ENCODE measurements around the gene STXBP3. TPM values are rescaled to one million over a fixed set of nuclear protein-coding genes. Genes with fewer than 3 reads are reported as not detected.

Gene STXBP3
- total and polyA plus RNA-seq, 2 donors (not counting 3 experiments of a cell fraction or from before 2014, with no cell fraction given): 9.4 to 44.1 TPM

GRCh38 chr1:108716437-108717230 is 29.8 kb upstream of the STXBP3 start:
- no peaks in the 10 kb centered on the region for H3K9me3 ChIP-seq (replicated peaks; ENCODE audit: control insufficient read depth, insufficient read depth, low read length)
- no peaks in the 10 kb centered on the region for H3K27me3 ChIP-seq (ENCODE audit: control insufficient read depth in 2 of 2, insufficient read depth in 2 of 2, low read length in 2 of 2)
- CTCF ChIA-PET: interaction anchor here (1.1 to 1.5 kb wide), 3 partner anchors 12 to 28 kb away, joined by 4 to 7 read pairs (median 4); partner anchors contain the start of gene PRPF38B
- no peak overlapping the region for H3K4me2 ChIP-seq (ENCODE audit: insufficient read depth, low read length)
- no peaks in the 10 kb centered on the region for H3K36me3 ChIP-seq (ENCODE audit: control insufficient read depth in 2 of 2, extremely low read depth in 1 of 2, insufficient read depth in 2 of 2, low read length in 2 of 2)
- H3K4me3 ChIP-seq (replicated peaks in 1 of 3; ENCODE audit: insufficient read depth in 1 of 3, low read depth in 1 of 3, low read length in 3 of 3): no peak overlapping the region
- TF ChIP-seq FOS (IDR thresholded peaks at IDR 0.05; ENCODE audit: borderline replicate concordance, insufficient read depth, low read length) (no peak), POLR2AphosphoS5 (IDR thresholded peaks at IDR 0.05; ENCODE audit: insufficient read depth, low read depth, low read length) (no peak), CTCF (IDR thresholded peaks at IDR 0.05; ENCODE audit: extremely low read depth in 1 of 2, insufficient read depth in 1 of 2, low read depth in 1 of 2, low read length in 2 of 2) (no peak), POLR2A (IDR thresholded peaks at IDR 0.05; ENCODE audit: low read depth, low read length) (no peak), MAX (IDR thresholded peaks at IDR 0.05; ENCODE audit: insufficient read depth, insufficient read length) (no peak), EZH2 (IDR thresholded peaks at IDR 0.05; ENCODE audit: borderline replicate concordance, low read depth, low read length, severe bottlenecking) (no peak), GATA2 (IDR thresholded peaks at IDR 0.05; ENCODE audit: insufficient read depth, insufficient read length, low read depth, low read length) (no peak), MYC (IDR thresholded peaks at IDR 0.05; ENCODE audit: low read depth, low read length) (no peak), JUN (IDR thresholded peaks at IDR 0.05; ENCODE audit: borderline replicate concordance, insufficient read depth, insufficient read length, low read depth) (no peak)
- no peak overlapping the region for H2AFZ ChIP-seq (ENCODE audit: low read depth, low read length)
- DNase-seq (ENCODE audit: low read depth, low spot score) (no peak), FAIRE-seq (no peak)
- H3K4me1 ChIP-seq (ENCODE audit: control insufficient read depth, extremely low read depth, insufficient read depth, low read length): peaks cover 15% of the 10 kb centered on the region
- H3K9ac ChIP-seq (replicated peaks; ENCODE audit: extremely low read depth, insufficient read depth, low read length): no peak overlapping the region
- no peak overlapping the region for H3K27ac ChIP-seq (ENCODE audit: insufficient read depth, low read depth, low read length)
- H3K79me2 ChIP-seq (ENCODE audit: control insufficient read depth, insufficient read depth, low read length): no peaks in the 10 kb centered on the region
- BruUV-seq (replicated peaks): no TSS peak
- POLR2A ChIA-PET: no interaction called here
- H3K9me1 ChIP-seq (replicated peaks; ENCODE audit: control insufficient read depth, extremely low read depth, insufficient read depth, low read length): no peaks in the 10 kb centered on the region
- dilution Hi-C loops (cut with MboI; ENCODE audit: extremely low pct_ligation_motif_present, low sequenced_read_pairs) (no loop called here), intact Hi-C loops (cut with micrococcal nuclease) (no loop called here)
- H4K20me1 ChIP-seq (replicated peaks; ENCODE audit: control insufficient read depth, extremely low read depth, insufficient read depth, low read length): no peaks in the 10 kb centered on the region
